ENCODE results near the gene GORASP1. TPM values are rescaled to one million over a fixed set of nuclear protein-coding genes. Genes with fewer than 3 reads are reported as not detected.
"Not testable (repeated sequence)": the region's sequence is repeated elsewhere in the genome, so short reads cannot be mapped to it uniquely, and the experiment has no call there.

The GORASP1 gene
- total RNA-seq, 1 experiment from 2014 or later: 43.6 TPM

GRCh38 chr3:39062180-39062579 lies 45.2 kb downstream of the GORASP1 start:
- BruUV-seq (replicated peaks): no TSS peak
- CTCF ChIA-PET: no interaction called here
- POLR2A ChIA-PET: no interaction called here
- no peak for DNase-seq
- Mint-ChIP-seq H3K9me3 (ENCODE audit: unreplicated experiment) (no peaks in the 10 kb centered on the region), H3K27me3 (ENCODE audit: insufficient read depth, unreplicated experiment) (no peaks in the 10 kb centered on the region), H3K36me3 (ENCODE audit: insufficient read depth, unreplicated experiment) (peaks cover 5% of the 10 kb centered on the region), H3K4me1 (ENCODE audit: low read depth, unreplicated experiment) (peaks cover 13% of the 10 kb centered on the region), H3K27ac (ENCODE audit: unreplicated experiment) (no peak overlapping the region), H3K4me3 (ENCODE audit: unreplicated experiment) (no peak overlapping the region)
- no peaks in the 10 kb centered on the region for H3K36me3 ChIP-seq (ENCODE audit: control insufficient read depth, insufficient read depth, low read length)
- H3K27me3 ChIP-seq (replicated peaks; ENCODE audit: control insufficient read depth, insufficient read depth, low read length): no peaks in the 10 kb centered on the region
- H3K4me1 ChIP-seq: no peaks in the 10 kb centered on the region; the same call in 1 of the 2 replicates
- intact Hi-C loops (cut with micrococcal nuclease; ENCODE audit: unreplicated experiment): no loop called here
- TF ChIP-seq CTCF (IDR thresholded peaks at IDR 0.05; ENCODE audit: insufficient read depth in 1 of 2, low read depth in 1 of 2, low read length in 1 of 2, severe bottlenecking in 1 of 2, unreplicated experiment in 1 of 2): no peak
- no peak overlapping the region for H3K4me3 ChIP-seq (ENCODE audit: low read depth, low read length)
- no peaks in the 10 kb centered on the region for H3K9me3 ChIP-seq

GRCh38 chr3:39061228-39061627 lies 46.2 kb downstream of the GORASP1 start:
- H3K4me3 Mint-ChIP-seq (ENCODE audit: unreplicated experiment); H3K27me3 Mint-ChIP-seq (ENCODE audit: insufficient read depth, unreplicated experiment); intact Hi-C loops (cut with micrococcal nuclease; ENCODE audit: unreplicated experiment); H3K4me1 ChIP-seq; DNase-seq; H3K27ac Mint-ChIP-seq (ENCODE audit: unreplicated experiment); H3K27me3 ChIP-seq (replicated peaks; ENCODE audit: control insufficient read depth, insufficient read depth, low read length); H3K36me3 Mint-ChIP-seq (ENCODE audit: insufficient read depth, unreplicated experiment); H3K9me3 Mint-ChIP-seq (ENCODE audit: unreplicated experiment); CTCF ChIA-PET; H3K9me3 ChIP-seq; BruUV-seq (replicated peaks); POLR2A ChIA-PET; H3K36me3 ChIP-seq (ENCODE audit: control insufficient read depth, insufficient read depth, low read length); H3K4me3 ChIP-seq (ENCODE audit: low read depth, low read length): not testable (repeated sequence)
- H3K4me1 Mint-ChIP-seq (ENCODE audit: low read depth, unreplicated experiment): peaks cover 13% of the 10 kb centered on the region

- POLR2A ChIA-PET: no interaction called here
- BruUV-seq (replicated peaks): no TSS peak
- no peaks in the 10 kb centered on the region for H3K4me1 Mint-ChIP-seq (ENCODE audit: low read depth, unreplicated experiment)
Measured at GRCh38 chr3:39056151-39056550, 51.3 kb downstream of the GORASP1 start.

More at GRCh38 chr3:39056151-39056550, 51.3 kb downstream of the GORASP1 start:
- H3K36me3 Mint-ChIP-seq (ENCODE audit: insufficient read depth, unreplicated experiment): peaks cover 7% of the 10 kb centered on the region
- H3K27me3 Mint-ChIP-seq (ENCODE audit: insufficient read depth, unreplicated experiment): no peaks in the 10 kb centered on the region
- H3K4me3 Mint-ChIP-seq (ENCODE audit: unreplicated experiment): no peak overlapping the region
- intact Hi-C loops (cut with micrococcal nuclease; ENCODE audit: unreplicated experiment): no loop called here
- H3K27ac Mint-ChIP-seq (ENCODE audit: unreplicated experiment): no peak overlapping the region
- H3K4me3 ChIP-seq (ENCODE audit: low read depth, low read length): no peak overlapping the region
- CTCF ChIA-PET: no interaction called here
- H3K36me3 ChIP-seq (ENCODE audit: control insufficient read depth, insufficient read depth, low read length): no peaks in the 10 kb centered on the region
- TF ChIP-seq CTCF (IDR thresholded peaks at IDR 0.05; ENCODE audit: insufficient read depth in 1 of 2, low read depth in 1 of 2, low read length in 1 of 2, severe bottlenecking in 1 of 2, unreplicated experiment in 1 of 2): no peak
- no peaks in the 10 kb centered on the region for H3K9me3 ChIP-seq
- no peaks in the 10 kb centered on the region for H3K4me1 ChIP-seq
- DNase-seq: no peak
- H3K9me3 Mint-ChIP-seq (ENCODE audit: unreplicated experiment): no peaks in the 10 kb centered on the region
- H3K27me3 ChIP-seq (replicated peaks; ENCODE audit: control insufficient read depth, insufficient read depth, low read length): no peaks in the 10 kb centered on the region

Data from Caco-2 (cell line).